ENCODE data around the gene TLCD1.

Gene TLCD1

GRCh38 chr17:28710861-28711722 is 14.9 kb downstream of the TLCD1 start:
- DNase-seq = peak; percentile 92

GRCh38 chr17:28707339-28707720 is 18.7 kb downstream of the TLCD1 start:
- DNase-seq = no peak

- no peak for DNase-seq
Observed at GRCh38 chr17:28706471-28707338, 19.3 kb downstream of the TLCD1 start.

GRCh38 chr17:28705728-28706334 is 20.2 kb downstream of the TLCD1 start:
- no peak for DNase-seq

GRCh38 chr17:28705074-28705659 is 20.9 kb downstream of the TLCD1 start:
- no peak for DNase-seq

GRCh38 chr17:28704219-28704858 is 21.7 kb downstream of the TLCD1 start:
- DNase-seq = no peak

GRCh38 chr17:28703552-28704218 is 22.3 kb downstream of the TLCD1 start:
- no peak for DNase-seq

- DNase-seq = no peak
Observed at GRCh38 chr17:28702752-28703150, 23.3 kb downstream of the TLCD1 start.

GRCh38 chr17:28702026-28702751 is 23.8 kb downstream of the TLCD1 start:
- no peak for DNase-seq

- peak; percentile 76 for DNase-seq
Observed at GRCh38 chr17:28700830-28701492, 25.1 kb downstream of the TLCD1 start.

GRCh38 chr17:28700278-28700677 is 25.8 kb downstream of the TLCD1 start:
- DNase-seq = no peak

GRCh38 chr17:28698253-28698941 is 27.6 kb downstream of the TLCD1 start:
- DNase-seq = no peak

GRCh38 chr17:28693869-28694268 is 32.2 kb downstream of the TLCD1 start:
- DNase-seq = no peak

- no peak for DNase-seq
Observed at GRCh38 chr17:28689011-28689410, 37.0 kb downstream of the TLCD1 start.

- no peak for DNase-seq
Observed at GRCh38 chr17:28688481-28688880, 37.6 kb downstream of the TLCD1 start.

GRCh38 chr17:28686296-28686695 is 39.7 kb downstream of the TLCD1 start:
- DNase-seq = no peak

- DNase-seq = no peak
Observed at GRCh38 chr17:28685366-28685765, 40.7 kb downstream of the TLCD1 start.

- DNase-seq = no peak
Observed at GRCh38 chr17:28684963-28685362, 41.1 kb downstream of the TLCD1 start.

GRCh38 chr17:28682655-28683054 is 43.4 kb downstream of the TLCD1 start:
- DNase-seq = no peak

- DNase-seq = peak; percentile 13
Observed at GRCh38 chr17:28675980-28676379, 50.1 kb downstream of the TLCD1 start.

Data from NCI-H510A treated with DMSO at 0.1 percent for 48 hours (cell line).